Stimulated activated naive CD4-positive, alpha-beta T cell treated with Interleukin-2 at 50 U/mL for 16 hours (primary cell): ENCODE measurements around the gene OR1F1.
"Not testable (repeated sequence)": the region's sequence is repeated elsewhere in the genome, so short reads cannot be mapped to it uniquely, and the experiment has no call there.

Experiments used
- DNase-seq: peaks from one replicate; lab custom pipeline; 2025; lab: John Stamatoyannopoulos, UW

Gene OR1F1

GRCh38 chr16:3187798-3188674 lies at the start of gene OR1F1:
TSS of gene OR1F1 (plus strand) at chr16:3188204.
- DNase-seq: peak; percentile 61

GRCh38 chr16:3138342-3138741 lies 49.7 kb upstream of the OR1F1 start:
- no peak for DNase-seq

- no peak for DNase-seq
These were observed 49.1 kb upstream of the OR1F1 start for GRCh38 chr16:3138823-3139426.

GRCh38 chr16:3139561-3139960 lies 48.4 kb upstream of the OR1F1 start:
- not testable (repeated sequence) for DNase-seq

- DNase-seq: no peak
These were observed 47.2 kb upstream of the OR1F1 start for GRCh38 chr16:3140603-3141427.

GRCh38 chr16:3141781-3142311 lies 46.2 kb upstream of the OR1F1 start:
- DNase-seq: no peak

- DNase-seq: no peak
These were observed 45.7 kb upstream of the OR1F1 start for GRCh38 chr16:3142327-3142726.

- DNase-seq: no peak
These were observed 45.2 kb upstream of the OR1F1 start for GRCh38 chr16:3142770-3143169.

- DNase-seq: no peak
These were observed 44.8 kb upstream of the OR1F1 start for GRCh38 chr16:3143189-3143588.

GRCh38 chr16:3143598-3144320 lies 44.2 kb upstream of the OR1F1 start:
- no peak for DNase-seq

GRCh38 chr16:3144321-3144983 lies 43.6 kb upstream of the OR1F1 start:
- no peak for DNase-seq

GRCh38 chr16:3145151-3145550 lies 42.9 kb upstream of the OR1F1 start:
- no peak for DNase-seq

GRCh38 chr16:3145660-3146059 lies 42.3 kb upstream of the OR1F1 start:
- DNase-seq: no peak

- no peak for DNase-seq
These were observed 40.8 kb upstream of the OR1F1 start for GRCh38 chr16:3147046-3147756.

GRCh38 chr16:3147757-3148104 lies 40.3 kb upstream of the OR1F1 start:
- no peak for DNase-seq

- no peak for DNase-seq
These were observed 39.5 kb upstream of the OR1F1 start for GRCh38 chr16:3148256-3149192.

GRCh38 chr16:3149193-3149530 lies 38.8 kb upstream of the OR1F1 start:
- DNase-seq: no peak

- DNase-seq: peak; percentile 35
These were observed 38.2 kb upstream of the OR1F1 start for GRCh38 chr16:3149630-3150345.
